GM12892 (cell line): ENCODE data around the gene UBQLNL.

Source experiments
- DNase-seq: peaks from one replicate; pipeline ENCODE4 v3.0.0; 2011; ENCODE audit not compliant: insufficient read length
- FAIRE-seq: peaks from 2 replicates; lab custom pipeline; 2011; peaks lifted over from hg19 to GRCh38; lab: Jason Lieb, UNC
- POLR2A ChIP-seq: IDR thresholded peaks from 2 replicates; pipeline ENCODE4 v1.6.1; 2011; ENCODE audit warnings: low read depth, low read length, control low read depth
- POLR2AphosphoS5 ChIP-seq: IDR thresholded peaks from 2 replicates; pipeline ENCODE4 v1.6.1; 2011; ENCODE audit warnings: low read depth, low read length, control low read depth
- TAF1 ChIP-seq: IDR thresholded peaks from 2 replicates; pipeline ENCODE4 v1.6.1; 2011; ENCODE audit warnings: low read depth, mild to moderate bottlenecking, control low read depth, low read length, borderline replicate concordance

The UBQLNL gene

DNA sequence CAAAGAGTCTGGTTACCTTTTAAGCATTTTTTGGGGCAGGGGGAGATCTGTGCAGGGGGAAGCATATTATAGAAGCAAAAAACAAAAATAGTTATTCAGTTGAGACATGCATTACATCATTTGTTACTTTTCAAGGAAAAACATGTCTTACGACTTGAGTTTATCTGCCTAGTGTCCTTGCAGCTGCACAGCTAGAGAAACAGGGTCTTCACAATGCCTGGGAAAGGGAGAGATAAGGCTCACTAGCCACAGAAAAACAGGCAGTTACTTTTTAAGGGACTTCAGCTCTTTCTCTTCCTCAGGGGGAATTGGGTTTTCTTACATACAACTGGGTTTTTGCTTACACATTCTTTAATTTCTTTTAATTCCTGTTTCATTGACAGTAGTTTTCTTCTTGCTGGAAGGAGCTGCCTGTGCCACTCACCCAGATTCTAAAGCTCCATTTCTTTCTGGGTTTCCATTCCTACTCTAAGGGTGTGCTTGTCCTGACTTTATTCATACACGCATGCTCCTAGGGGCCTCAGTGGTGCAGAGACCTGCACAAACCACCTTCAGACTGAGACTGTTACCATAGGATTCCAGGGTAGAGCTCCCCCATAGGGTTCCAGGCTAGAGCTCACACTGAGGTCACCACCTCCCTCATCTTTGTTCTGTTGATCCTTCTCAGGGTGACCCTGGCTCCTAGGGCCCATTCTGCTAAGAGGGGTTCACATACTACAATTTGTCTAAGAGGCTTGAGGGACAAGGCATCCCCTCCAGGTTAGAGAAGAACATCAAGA lies 14.7 kb upstream of the UBQLNL start:
- TF ChIP-seq POLR2AphosphoS5 (no peak), POLR2A (no peak), TAF1 (no peak)
- DNase-seq = no peak
- FAIRE-seq = no peak

DNA sequence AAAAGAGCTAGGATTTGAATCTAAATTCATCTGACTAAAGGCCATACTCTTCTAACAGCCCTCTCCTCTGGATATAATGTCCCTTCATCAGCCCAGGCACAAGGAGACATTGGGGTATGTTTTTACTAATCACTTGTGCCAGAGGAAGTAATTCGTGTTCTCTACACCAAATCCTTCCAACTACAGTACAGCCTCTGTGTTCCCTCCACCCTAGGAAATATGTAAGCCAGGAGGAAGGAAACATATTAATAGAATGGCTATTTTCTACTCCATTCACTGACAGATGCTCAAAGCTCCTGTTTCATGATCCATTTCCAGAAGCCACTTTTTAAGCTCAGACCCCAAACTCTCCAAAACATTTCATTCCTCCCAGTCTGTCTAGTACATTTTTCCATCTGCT lies 12.0 kb upstream of the UBQLNL start:
- DNase-seq (no peak), FAIRE-seq (no peak)
- TF ChIP-seq POLR2AphosphoS5 = no peak
- no peak for TF ChIP-seq TAF1
- no peak for TF ChIP-seq POLR2A

GRCh38 chr11:5527716-5528115 lies 11.2 kb upstream of the UBQLNL start:
- no peak for FAIRE-seq

DNA sequence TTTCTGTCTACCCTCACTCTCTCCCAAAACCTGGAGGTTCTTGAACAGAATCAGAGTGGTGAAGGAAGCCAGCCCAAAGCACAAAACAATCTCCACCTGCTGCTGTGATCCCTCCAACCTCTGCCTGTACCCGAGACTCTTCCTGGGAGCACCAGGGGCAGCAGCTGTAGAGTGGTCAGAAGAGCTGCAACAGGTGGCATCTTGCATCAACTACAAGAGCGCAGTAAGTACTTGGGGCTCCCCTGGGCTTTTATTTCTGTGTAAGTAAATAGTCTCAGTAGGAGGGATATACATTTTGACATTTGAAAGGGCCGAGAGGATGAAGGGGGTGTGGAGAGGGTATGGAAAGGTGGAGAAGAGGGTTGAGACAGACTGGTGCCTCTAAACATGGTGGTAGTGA lies 8.3 kb upstream of the UBQLNL start:
- FAIRE-seq (no peak), DNase-seq (no peak)
- TF ChIP-seq POLR2A = no peak
- no peak for TF ChIP-seq TAF1
- no peak for TF ChIP-seq POLR2AphosphoS5

More at GRCh38 chr11:5527716-5528115, 11.2 kb upstream of the UBQLNL start:
- TF ChIP-seq POLR2AphosphoS5 (no peak), TAF1 (no peak), POLR2A (no peak)
- no peak for DNase-seq

DNA sequence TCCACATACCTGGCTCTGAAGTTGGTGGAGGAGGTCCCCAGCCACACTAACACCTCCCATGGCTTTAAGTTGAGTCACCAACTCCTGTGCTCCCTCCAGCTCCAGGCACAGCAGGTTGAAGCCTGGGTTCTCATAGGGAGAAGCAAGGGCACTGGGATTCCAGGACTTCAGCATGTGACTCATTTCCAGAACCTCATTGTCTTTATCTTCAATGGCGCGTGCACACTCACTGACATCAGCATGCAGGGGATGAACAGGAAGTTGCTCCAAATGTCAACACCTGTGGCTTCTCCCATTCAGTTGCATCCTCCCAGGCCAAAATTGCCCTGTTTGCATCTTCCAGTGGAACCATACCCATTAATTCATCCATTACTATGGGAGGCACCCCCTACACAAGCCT lies 5.8 kb upstream of the UBQLNL start:
- FAIRE-seq (no peak), DNase-seq (no peak)
- no peak for TF ChIP-seq POLR2AphosphoS5
- no peak for TF ChIP-seq TAF1
- TF ChIP-seq POLR2A = no peak

GRCh38 chr11:5521540-5521939 lies 5.0 kb upstream of the UBQLNL start:
- no peak for TF ChIP-seq POLR2A
- TF ChIP-seq TAF1 = no peak
- no peak for TF ChIP-seq POLR2AphosphoS5
- DNase-seq (no peak), FAIRE-seq (no peak)

- FAIRE-seq = no peak
- TF ChIP-seq POLR2AphosphoS5 = no peak
- TF ChIP-seq TAF1 = no peak
- no peak for TF ChIP-seq POLR2A
- DNase-seq = no peak
These were observed 1.7 kb downstream of the UBQLNL start for GRCh38 chr11:5514841-5515240.

- DNase-seq (no peak), FAIRE-seq (no peak)
These were observed 6.7 kb downstream of the UBQLNL start, which contains the start of gene UBQLN3 for GRCh38 chr11:5509803-5510202. TSS of gene UBQLN3 (minus strand) at chr11:5509957. CDS start at chr11:5509558, 399 bp downstream.

DNA sequence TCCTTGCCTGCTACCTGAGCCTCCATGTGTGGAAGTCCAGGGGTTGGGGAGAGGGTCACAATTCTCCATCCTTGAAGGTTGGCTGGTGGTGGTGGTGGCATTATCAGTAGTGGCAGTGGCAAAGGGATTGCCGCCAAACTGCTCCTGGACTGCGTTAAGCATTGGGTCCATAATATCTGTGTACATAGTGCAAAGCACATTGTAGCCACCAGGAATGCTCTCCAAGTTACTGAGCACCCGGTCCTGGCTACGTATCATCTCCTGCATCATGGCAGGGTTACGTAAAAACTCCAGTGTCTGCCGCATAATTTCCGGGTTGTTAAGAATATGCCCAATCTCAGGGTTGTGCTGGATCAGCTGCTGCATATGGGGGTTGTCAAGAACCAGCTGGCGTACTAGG lies 7.9 kb downstream of the UBQLNL start:
- TF ChIP-seq POLR2AphosphoS5 (no peak), POLR2A (no peak), TAF1 (no peak)
- DNase-seq (no peak), FAIRE-seq (no peak)

More at GRCh38 chr11:5509803-5510202, 6.7 kb downstream of the UBQLNL start, which contains the start of gene UBQLN3:
- no peak for TF ChIP-seq POLR2A
- TF ChIP-seq TAF1 = no peak
- TF ChIP-seq POLR2AphosphoS5 = no peak

GRCh38 chr11:5507933-5508305 lies 8.6 kb downstream of the UBQLNL start:
- FAIRE-seq (no peak), DNase-seq (no peak)
- no peak for TF ChIP-seq POLR2AphosphoS5
- no peak for TF ChIP-seq TAF1
- TF ChIP-seq POLR2A = no peak

DNA sequence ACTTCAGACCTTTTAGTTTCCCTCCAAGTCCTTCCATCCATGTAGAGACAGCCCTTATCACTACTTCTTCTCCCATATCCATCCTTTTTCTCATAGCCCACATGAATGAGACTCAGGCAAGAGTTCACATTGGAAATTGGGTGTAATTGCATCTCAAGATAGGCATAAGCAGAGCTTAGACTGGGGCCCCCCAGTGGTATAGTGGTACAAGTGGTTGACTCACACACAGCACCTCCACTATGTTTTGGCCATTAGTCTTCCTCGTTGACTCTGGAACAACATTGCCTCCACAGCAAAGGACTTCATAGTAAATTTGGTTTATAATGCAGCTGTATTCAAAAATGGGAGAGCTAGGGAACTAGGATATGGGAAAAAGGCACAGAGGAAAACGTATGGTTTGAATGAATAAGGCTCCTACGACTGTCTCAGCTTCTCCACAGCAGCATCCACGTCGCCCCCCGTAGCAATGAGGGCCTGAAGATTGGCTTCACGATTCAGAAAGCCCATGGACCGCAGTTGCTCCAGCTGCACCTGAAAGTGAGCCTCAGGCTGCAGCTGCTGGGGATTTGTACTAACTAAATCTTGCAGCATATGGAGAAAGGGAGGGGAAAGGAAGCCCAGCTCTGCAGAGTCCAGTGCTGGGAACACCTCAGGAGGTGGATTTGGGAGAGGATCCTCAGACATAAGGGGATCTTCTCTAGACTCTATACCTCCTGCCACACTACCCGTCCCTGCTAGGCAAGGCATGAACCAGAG lies 9.1 kb downstream of the UBQLNL start:
- DNase-seq (no peak), FAIRE-seq (no peak)
- TF ChIP-seq POLR2A (no peak), TAF1 (no peak), POLR2AphosphoS5 (no peak)
